HG02885 (cell line): Measurements from ENCODE around the gene RRAS2.

Source experiments
- ATAC-seq: cut with Tn5 transposase; IDR thresholded peaks from one replicate; pipeline ENCODE4 v1.9.1; 2021; ENCODE audit warnings: mild to moderate bottlenecking; ENCODE audit not compliant: unreplicated experiment, poor library complexity

Gene RRAS2

DNA sequence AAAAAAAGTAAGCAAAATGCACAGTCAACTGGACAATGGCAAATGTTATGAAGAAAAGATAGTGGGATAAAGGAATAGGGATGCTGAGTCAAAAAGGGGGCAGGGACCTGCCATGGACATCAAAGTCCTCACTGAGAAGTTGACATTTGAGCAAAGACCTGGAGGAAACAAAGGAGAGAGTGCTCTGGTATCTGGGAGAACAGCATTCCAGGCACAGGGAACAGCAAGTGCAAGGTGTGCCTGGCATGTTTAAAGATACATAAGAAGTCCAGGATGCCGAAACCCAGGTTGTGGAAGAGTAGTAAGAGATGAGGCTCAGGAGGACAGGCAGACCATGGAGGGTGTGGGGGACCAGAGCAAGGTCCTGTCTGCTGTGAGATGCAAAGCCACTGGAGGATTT lies 123.3 kb downstream of the RRAS2 start:
- no peak for ATAC-seq

DNA sequence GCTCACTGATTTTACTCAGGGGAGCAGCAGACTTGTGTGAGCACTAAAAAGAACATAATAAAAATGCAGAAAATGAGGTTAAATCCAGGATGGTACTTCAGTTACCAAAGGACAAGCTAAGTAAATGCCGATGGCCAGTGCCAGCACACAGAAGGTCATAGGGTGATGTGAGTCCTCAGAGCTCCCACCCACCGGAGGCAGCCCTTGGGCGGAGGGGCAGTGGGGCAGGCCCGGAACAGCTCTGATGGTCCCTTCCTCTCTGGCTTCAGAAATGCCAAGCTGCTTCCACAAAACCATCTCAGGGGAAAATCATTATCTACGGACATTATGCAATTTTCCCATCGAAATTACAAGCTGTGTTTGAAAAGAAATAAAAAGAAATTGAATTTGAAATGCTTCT lies 124.5 kb downstream of the RRAS2 start:
- ATAC-seq = no peak

DNA sequence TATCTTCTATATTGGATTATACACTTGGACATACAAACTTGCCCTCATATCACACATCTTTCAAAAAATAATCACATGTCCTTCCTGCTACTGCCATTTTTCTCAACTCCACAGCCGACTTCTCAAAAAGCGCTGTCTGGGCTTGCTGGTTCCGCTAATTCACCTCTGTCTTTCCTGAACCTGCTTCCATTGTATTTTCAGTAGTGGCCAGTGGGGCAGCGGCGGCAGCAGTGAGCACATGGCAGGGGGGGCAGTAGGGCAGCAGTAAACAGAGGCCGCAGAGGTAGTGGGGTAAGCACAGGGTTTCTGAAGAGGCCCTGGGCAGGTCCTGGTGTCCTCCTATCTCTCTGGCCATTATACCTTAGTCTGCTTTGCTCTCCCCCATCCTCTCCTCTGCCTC lies 126.3 kb downstream of the RRAS2 start:
- no peak for ATAC-seq

DNA sequence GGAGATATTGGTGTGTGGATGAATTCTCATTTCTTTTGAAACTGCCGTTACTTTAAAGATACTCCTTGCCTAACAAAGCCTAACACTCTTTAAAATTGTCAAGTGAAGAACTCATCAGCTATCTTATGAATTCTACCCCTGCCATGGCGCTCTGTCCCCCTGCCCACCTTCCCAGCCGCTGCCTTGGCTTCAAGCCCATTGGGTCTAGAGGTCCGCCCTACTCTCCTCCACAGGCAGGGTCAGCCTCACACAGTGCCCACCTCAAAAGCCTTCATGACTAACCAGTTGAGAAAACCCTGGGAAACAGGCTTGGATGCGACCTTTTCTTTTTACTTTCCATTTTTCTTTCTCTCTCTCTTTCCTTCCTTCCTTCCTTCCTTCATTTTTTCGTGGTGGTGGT lies 128.6 kb downstream of the RRAS2 start:
- no peak for ATAC-seq

DNA sequence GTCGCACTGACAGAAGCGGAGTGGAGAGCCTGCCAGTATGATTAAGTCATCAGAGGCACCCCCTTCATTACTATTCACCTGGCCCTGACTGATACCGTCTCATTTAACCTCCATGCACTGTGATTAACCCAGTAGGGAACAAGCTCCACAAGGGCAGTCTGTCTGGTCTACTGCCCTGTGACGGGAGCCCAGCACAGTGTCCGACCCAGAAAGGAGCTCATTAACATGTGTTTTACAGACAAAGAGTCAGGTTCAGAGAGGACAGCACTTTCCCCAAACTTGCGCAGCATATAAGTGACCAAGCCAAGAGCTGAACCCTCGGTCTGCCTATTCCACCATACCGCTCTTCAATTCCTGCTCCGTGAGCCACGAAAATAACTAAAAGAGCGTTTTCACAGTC lies 129.5 kb downstream of the RRAS2 start:
- ATAC-seq = no peak

DNA sequence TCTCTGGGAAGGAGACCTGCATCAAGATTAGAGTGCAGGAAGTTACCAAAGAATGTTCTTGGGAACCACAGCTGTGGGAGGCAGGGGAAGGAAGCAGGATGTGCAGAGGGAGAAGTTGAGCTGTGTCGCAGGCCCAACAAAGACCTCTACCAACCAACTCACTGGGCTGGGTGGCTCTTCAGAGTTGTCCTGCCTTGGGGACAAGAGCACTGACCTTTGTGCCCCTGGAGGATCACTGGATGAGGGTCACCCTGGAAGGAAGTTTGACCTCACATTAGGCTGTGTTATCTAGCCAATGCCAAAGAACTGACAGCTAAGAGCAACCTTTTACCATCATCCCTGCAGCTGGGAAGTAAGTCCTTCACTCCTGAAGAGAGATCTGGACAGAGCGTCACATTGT lies 130.6 kb downstream of the RRAS2 start:
- no peak for ATAC-seq
